Activated CD4-positive, alpha-beta T cell treated with anti-CD3 and anti-CD28 coated beads, Interleukin-2, amount 50 U/mL, for 1 hour (primary cell): ENCODE measurements around the gene HELZ.
A peak's percentile ranks its signal among the peaks of the same experiment; 100 is the strongest.
"Not testable (repeated sequence)": the region's sequence is repeated elsewhere in the genome, so short reads cannot be mapped to it uniquely, and the experiment has no call there.

Experiments used
- DNase-seq: peaks from one replicate; pipeline ENCODE4 v3.0.0-alpha.2; 2020

HELZ gene

GRCh38 chr17:67227488-67227887, 17.5 kb downstream of the HELZ start:
- no peak for DNase-seq

GRCh38 chr17:67225316-67225715, 19.7 kb downstream of the HELZ start:
- DNase-seq: no peak

GRCh38 chr17:67224736-67225135, 20.3 kb downstream of the HELZ start:
- DNase-seq: no peak

- DNase-seq: no peak
These were observed 21.1 kb downstream of the HELZ start for GRCh38 chr17:67223924-67224323.

- peak; percentile 15 for DNase-seq
These were observed 23.7 kb downstream of the HELZ start for GRCh38 chr17:67221062-67221998.

GRCh38 chr17:67218385-67218950, 26.5 kb downstream of the HELZ start:
- no peak for DNase-seq

GRCh38 chr17:67217446-67217845, 27.6 kb downstream of the HELZ start:
- DNase-seq: no peak

GRCh38 chr17:67216578-67217320, 28.2 kb downstream of the HELZ start:
- no peak for DNase-seq

- no peak for DNase-seq
These were observed 29.0 kb downstream of the HELZ start for GRCh38 chr17:67215991-67216421.

GRCh38 chr17:67212714-67213417, 32.1 kb downstream of the HELZ start:
- no peak for DNase-seq

GRCh38 chr17:67212231-67212630, 32.8 kb downstream of the HELZ start:
- DNase-seq: no peak

GRCh38 chr17:67211742-67212141, 33.3 kb downstream of the HELZ start:
- DNase-seq: no peak

GRCh38 chr17:67210915-67211314, 34.1 kb downstream of the HELZ start:
- no peak for DNase-seq

- DNase-seq: no peak
These were observed 36.8 kb downstream of the HELZ start for GRCh38 chr17:67208232-67208631.

- DNase-seq: no peak
These were observed 41.2 kb downstream of the HELZ start for GRCh38 chr17:67203818-67204217.

GRCh38 chr17:67202503-67202902, 42.5 kb downstream of the HELZ start:
- no peak for DNase-seq

GRCh38 chr17:67200727-67201301, 44.2 kb downstream of the HELZ start:
- no peak for DNase-seq

- no peak for DNase-seq
These were observed 46.9 kb downstream of the HELZ start for GRCh38 chr17:67198131-67198530.

- DNase-seq: not testable (repeated sequence)
These were observed 48.0 kb downstream of the HELZ start for GRCh38 chr17:67197023-67197422.

- no peak for DNase-seq
These were observed 48.6 kb downstream of the HELZ start for GRCh38 chr17:67196422-67196821.

GRCh38 chr17:67194134-67194533, 50.9 kb downstream of the HELZ start:
- no peak for DNase-seq

GRCh38 chr17:67187927-67188326, 57.1 kb downstream of the HELZ start:
- no peak for DNase-seq

GRCh38 chr17:67186782-67187181, 58.2 kb downstream of the HELZ start:
- no peak for DNase-seq
